ENCODE results near the gene PNPLA7.
"Not testable (repeated sequence)": the region's sequence is repeated elsewhere in the genome, so short reads cannot be mapped to it uniquely, and the experiment has no call there.

PNPLA7 gene

DNA sequence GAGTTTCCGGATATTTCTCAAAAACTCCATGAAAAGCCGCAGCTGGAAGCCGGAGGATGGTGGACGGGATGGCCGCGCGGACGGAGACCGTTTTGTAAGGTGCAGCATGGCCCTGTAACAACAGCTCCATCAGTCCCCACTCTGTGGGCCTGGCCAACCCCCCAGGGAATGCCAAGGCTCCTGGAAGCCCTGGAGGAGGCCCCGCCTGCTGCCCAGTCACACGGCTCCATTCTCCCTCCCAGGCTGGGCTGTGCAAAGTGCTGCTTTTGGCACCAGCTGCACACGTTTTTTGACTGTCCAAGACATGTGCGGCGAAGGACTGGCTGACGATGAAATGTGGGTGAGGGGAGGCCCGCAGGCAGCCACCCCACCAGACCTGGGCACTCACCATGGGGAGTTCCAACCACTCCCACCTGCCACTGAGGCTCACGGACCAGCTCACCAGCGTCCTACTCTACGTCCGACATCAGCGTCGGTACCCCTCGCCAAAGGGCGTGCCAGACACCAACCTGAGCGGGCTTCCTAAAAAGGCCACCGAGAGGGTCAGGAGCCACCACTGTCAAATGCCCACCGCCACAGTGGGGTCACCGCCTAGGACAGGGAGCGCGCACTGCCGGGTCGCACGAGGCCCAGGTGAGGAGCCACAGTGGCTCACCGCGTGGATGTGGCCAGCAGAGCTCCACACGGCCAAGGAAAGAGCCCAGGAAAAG, 27.3 kb downstream of the PNPLA7 start:
- no peak for DNase-seq
- CTCF ChIA-PET: no interaction called here
- no peak overlapping the region for H3K4me3 ChIP-seq (ENCODE audit: control insufficient read depth in 1 of 7, extremely low read depth in 1 of 7, insufficient read depth in 4 of 7, low read depth in 2 of 7, low read length in 6 of 7)
- peaks cover 0 to 4% (median 0%) of the 10 kb centered on the region in 4 experiments for H3K36me3 ChIP-seq (ENCODE audit: control insufficient read depth in 4 of 4, insufficient read depth in 4 of 4, low read length in 3 of 4)
- H3K9me3 ChIP-seq (ENCODE audit: control extremely low read depth in 1 of 5, control insufficient read depth in 4 of 5, insufficient read depth in 2 of 5, low read depth in 1 of 5, low read length in 4 of 5): no peaks in the 10 kb centered on the region
- POLR2A ChIA-PET: no interaction called here
- H3K27ac ChIP-seq (ENCODE audit: insufficient read depth in 1 of 2, low read depth in 1 of 2, low read length in 2 of 2, poor library complexity in 1 of 2, severe bottlenecking in 2 of 2): no peak overlapping the region
- no peaks in the 10 kb centered on the region for H3K27me3 ChIP-seq (replicated peaks in 2 of 5; ENCODE audit: control insufficient read depth in 4 of 5, insufficient read depth in 5 of 5, low read length in 4 of 5)
- peaks cover 0 to 2% (median 0%) of the 10 kb centered on the region in 4 experiments for H3K4me1 ChIP-seq (ENCODE audit: control extremely low read depth in 1 of 4, control insufficient read depth in 4 of 4, insufficient read depth in 4 of 4, low read length in 3 of 4)
- 96% methylated on average over 31 of the region's 36 CpGs for WGBS (ENCODE audit: insufficient coverage)

DNA sequence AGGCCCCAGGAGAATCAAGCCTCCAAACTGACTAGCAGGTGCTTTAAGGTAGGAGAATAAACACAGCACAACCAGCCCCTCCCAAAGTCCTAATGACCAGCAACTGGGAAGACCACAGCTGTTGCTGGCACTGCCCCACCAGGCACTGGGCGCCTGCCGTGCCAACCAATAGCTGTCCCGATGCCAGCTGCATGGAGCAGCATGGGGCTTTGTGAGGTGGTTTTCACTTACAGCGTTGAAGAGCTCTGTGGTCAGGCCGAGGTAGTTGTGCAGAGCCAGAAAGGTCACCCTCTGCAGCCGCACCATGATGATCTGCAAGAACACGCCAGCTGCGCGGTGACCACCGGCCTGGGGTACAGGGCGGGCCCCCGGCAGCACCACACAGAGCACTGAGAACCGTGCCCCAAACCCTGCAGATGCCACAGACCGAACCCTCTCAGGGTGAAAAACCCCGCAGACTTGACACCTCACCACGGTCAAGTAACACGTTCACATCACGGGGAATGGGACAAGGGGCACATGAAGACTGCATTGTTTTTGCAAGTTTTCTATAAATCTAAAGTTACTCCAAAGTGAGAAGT, 28.7 kb downstream of the PNPLA7 start:
- H3K27ac ChIP-seq (ENCODE audit: insufficient read depth in 1 of 2, low read depth in 1 of 2, low read length in 2 of 2, poor library complexity in 1 of 2, severe bottlenecking in 2 of 2): no peak overlapping the region
- no peak overlapping the region for H3K4me3 ChIP-seq (ENCODE audit: control insufficient read depth in 1 of 7, extremely low read depth in 1 of 7, insufficient read depth in 4 of 7, low read depth in 2 of 7, low read length in 6 of 7)
- ChIA-PET CTCF (interaction anchor here (1.3 kb wide), 1 partner anchor 12 kb away, joined by 4 read pairs; no protein-coding TSS in a partner anchor), POLR2A (no interaction called here)
- no peaks in the 10 kb centered on the region for H3K9me3 ChIP-seq (ENCODE audit: control extremely low read depth in 1 of 5, control insufficient read depth in 4 of 5, insufficient read depth in 2 of 5, low read depth in 1 of 5, low read length in 4 of 5)
- H3K36me3 ChIP-seq (ENCODE audit: control insufficient read depth in 4 of 4, insufficient read depth in 4 of 4, low read length in 3 of 4): peaks cover 0 to 4% (median 0%) of the 10 kb centered on the region in 4 experiments
- WGBS (ENCODE audit: insufficient coverage): over 99% methylated on average over 18 of the region's 18 CpGs
- H3K4me1 ChIP-seq (ENCODE audit: control extremely low read depth in 1 of 4, control insufficient read depth in 4 of 4, insufficient read depth in 4 of 4, low read length in 3 of 4): no peaks in the 10 kb centered on the region
- H3K27me3 ChIP-seq (replicated peaks in 2 of 5; ENCODE audit: control insufficient read depth in 4 of 5, insufficient read depth in 5 of 5, low read length in 4 of 5): no peaks in the 10 kb centered on the region
- DNase-seq: no peak

GRCh38 chr9:137520614-137521404, 29.4 kb downstream of the PNPLA7 start:
- no peak for DNase-seq
- Histone ChIP-seq H3K36me3 (ENCODE audit: control insufficient read depth in 4 of 4, insufficient read depth in 4 of 4, low read length in 3 of 4) (peaks cover 0 to 4% (median 0%) of the 10 kb centered on the region in 4 experiments), H3K4me3 (ENCODE audit: control insufficient read depth in 1 of 7, extremely low read depth in 1 of 7, insufficient read depth in 4 of 7, low read depth in 2 of 7, low read length in 6 of 7) (no peak overlapping the region), H3K9me3 (ENCODE audit: control extremely low read depth in 1 of 5, control insufficient read depth in 4 of 5, insufficient read depth in 2 of 5, low read depth in 1 of 5, low read length in 4 of 5) (no peaks in the 10 kb centered on the region), H3K27ac (ENCODE audit: insufficient read depth in 1 of 2, low read depth in 1 of 2, low read length in 2 of 2, poor library complexity in 1 of 2, severe bottlenecking in 2 of 2) (no peak overlapping the region), H3K27me3 (replicated peaks in 2 of 5; ENCODE audit: control insufficient read depth in 4 of 5, insufficient read depth in 5 of 5, low read length in 4 of 5) (no peaks in the 10 kb centered on the region), H3K4me1 (ENCODE audit: control extremely low read depth in 1 of 4, control insufficient read depth in 4 of 4, insufficient read depth in 4 of 4, low read length in 3 of 4) (no peaks in the 10 kb centered on the region)
- CTCF ChIA-PET: interaction anchor here (1.3 kb wide), 1 partner anchor 12 kb away, joined by 4 read pairs; no protein-coding TSS in a partner anchor
- 97% methylated on average over 23 of the region's 30 CpGs for WGBS (ENCODE audit: insufficient coverage)
- POLR2A ChIA-PET: interaction anchor here (0.7 kb wide), 1 partner anchor 103 kb away, joined by 4 read pairs; no protein-coding TSS in a partner anchor

DNA sequence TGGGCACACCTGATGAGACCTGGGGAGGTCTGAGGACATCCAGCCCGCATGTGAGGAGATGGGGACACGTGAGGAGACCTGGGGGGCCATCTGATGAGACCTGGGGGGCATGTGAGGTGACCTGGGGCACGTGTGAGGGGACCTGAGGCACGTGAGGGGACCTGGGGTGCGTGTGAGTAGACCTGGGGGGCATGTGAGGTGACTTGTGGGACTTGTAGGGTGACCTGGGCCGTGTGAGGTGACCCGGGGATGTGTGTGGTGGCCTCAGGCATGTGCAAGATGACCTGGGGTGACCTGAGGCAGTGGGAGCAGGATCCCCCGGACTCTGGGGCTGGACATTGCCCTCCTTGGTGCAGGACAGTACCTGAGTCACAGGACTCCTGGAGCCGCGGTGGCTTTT, 30.6 kb downstream of the PNPLA7 start:
- 94% methylated on average over 7 of the region's 10 CpGs for WGBS (ENCODE audit: insufficient coverage)
- Histone ChIP-seq H3K4me1 (ENCODE audit: control extremely low read depth in 1 of 4, control insufficient read depth in 4 of 4, insufficient read depth in 4 of 4, low read length in 3 of 4) (no peaks in the 10 kb centered on the region), H3K36me3 (ENCODE audit: control insufficient read depth in 4 of 4, insufficient read depth in 4 of 4, low read length in 3 of 4) (peaks cover 0 to 4% (median 0%) of the 10 kb centered on the region in 4 experiments), H3K9me3 (ENCODE audit: control extremely low read depth in 1 of 5, control insufficient read depth in 4 of 5, insufficient read depth in 2 of 5, low read depth in 1 of 5, low read length in 4 of 5) (no peaks in the 10 kb centered on the region), H3K27me3 (replicated peaks in 2 of 5; ENCODE audit: control insufficient read depth in 4 of 5, insufficient read depth in 5 of 5, low read length in 4 of 5) (no peaks in the 10 kb centered on the region), H3K27ac (ENCODE audit: insufficient read depth in 1 of 2, low read depth in 1 of 2, low read length in 2 of 2, poor library complexity in 1 of 2, severe bottlenecking in 2 of 2) (no peak overlapping the region), H3K4me3 (ENCODE audit: control insufficient read depth in 1 of 7, extremely low read depth in 1 of 7, insufficient read depth in 4 of 7, low read depth in 2 of 7, low read length in 6 of 7) (no peak overlapping the region)
- POLR2A ChIA-PET: no interaction called here
- DNase-seq: no peak
- CTCF ChIA-PET: no interaction called here

- DNase-seq: peak in 1 of 3 donors; percentile 23
- H3K36me3 ChIP-seq (ENCODE audit: control insufficient read depth in 4 of 4, insufficient read depth in 4 of 4, low read length in 3 of 4); CTCF ChIA-PET; H3K4me3 ChIP-seq (ENCODE audit: control insufficient read depth in 1 of 7, extremely low read depth in 1 of 7, insufficient read depth in 4 of 7, low read depth in 2 of 7, low read length in 6 of 7); H3K27ac ChIP-seq (ENCODE audit: insufficient read depth in 1 of 2, low read depth in 1 of 2, low read length in 2 of 2, poor library complexity in 1 of 2, severe bottlenecking in 2 of 2); H3K4me1 ChIP-seq (ENCODE audit: control extremely low read depth in 1 of 4, control insufficient read depth in 4 of 4, insufficient read depth in 4 of 4, low read length in 3 of 4); POLR2A ChIA-PET; H3K9me3 ChIP-seq (ENCODE audit: control extremely low read depth in 1 of 5, control insufficient read depth in 4 of 5, insufficient read depth in 2 of 5, low read depth in 1 of 5, low read length in 4 of 5); H3K27me3 ChIP-seq (replicated peaks in 2 of 5; ENCODE audit: control insufficient read depth in 4 of 5, insufficient read depth in 5 of 5, low read length in 4 of 5): not testable (repeated sequence)
- WGBS (ENCODE audit: insufficient coverage): 98% methylated on average over 13 of the region's 13 CpGs
Observed at GRCh38 chr9:137518661-137519459, 31.3 kb downstream of the PNPLA7 start.

DNA sequence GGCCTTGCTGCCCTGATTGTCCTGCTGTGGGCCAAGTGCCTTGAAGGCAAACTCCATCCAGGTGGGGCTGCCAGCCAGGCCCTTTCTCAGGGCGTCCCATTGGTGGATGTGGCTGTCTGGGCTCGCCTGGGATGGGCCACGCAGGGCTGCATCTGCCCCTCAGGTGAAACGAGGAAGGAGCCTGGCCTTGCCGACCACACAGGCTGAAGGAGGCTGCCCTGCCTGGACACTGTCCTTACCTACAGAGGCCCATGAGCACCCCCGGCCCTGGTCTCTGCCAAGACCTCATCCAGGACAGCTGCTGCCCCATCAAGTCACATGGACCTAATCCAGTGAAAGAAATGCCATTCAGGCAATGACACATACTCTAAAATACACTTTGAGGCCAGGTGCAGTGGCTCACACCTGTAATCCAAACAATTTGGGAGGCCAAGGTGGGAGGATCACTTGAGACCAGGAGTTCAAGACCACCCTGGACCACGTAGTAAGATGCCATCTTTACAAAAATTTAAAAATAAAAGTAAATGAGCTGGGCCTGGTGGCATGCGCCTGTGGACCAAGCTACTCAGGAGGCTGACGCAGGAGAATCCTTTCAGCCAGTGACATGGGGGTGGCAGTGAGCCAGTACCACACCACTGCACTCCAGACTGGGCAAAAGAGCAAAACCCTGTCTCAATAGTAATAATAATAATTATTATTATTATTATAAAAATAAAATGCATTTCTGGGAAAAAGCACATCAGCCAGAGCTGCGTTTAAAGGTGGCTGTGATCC, 33.9 kb downstream of the PNPLA7 start:
- no peak overlapping the region for H3K4me3 ChIP-seq (ENCODE audit: control insufficient read depth in 1 of 7, extremely low read depth in 1 of 7, insufficient read depth in 4 of 7, low read depth in 2 of 7, low read length in 6 of 7)
- no peaks in the 10 kb centered on the region for H3K4me1 ChIP-seq (ENCODE audit: control extremely low read depth in 1 of 4, control insufficient read depth in 4 of 4, insufficient read depth in 4 of 4, low read length in 3 of 4)
- H3K27me3 ChIP-seq (replicated peaks in 2 of 5; ENCODE audit: control insufficient read depth in 4 of 5, insufficient read depth in 5 of 5, low read length in 4 of 5): no peaks in the 10 kb centered on the region
- H3K27ac ChIP-seq (ENCODE audit: insufficient read depth in 1 of 2, low read depth in 1 of 2, low read length in 2 of 2, poor library complexity in 1 of 2, severe bottlenecking in 2 of 2): no peak overlapping the region
- 95% methylated on average over 9 of the region's 10 CpGs for WGBS (ENCODE audit: insufficient coverage)
- CTCF ChIA-PET: no interaction called here
- POLR2A ChIA-PET: no interaction called here
- H3K9me3 ChIP-seq (ENCODE audit: control extremely low read depth in 1 of 5, control insufficient read depth in 4 of 5, insufficient read depth in 2 of 5, low read depth in 1 of 5, low read length in 4 of 5): no peaks in the 10 kb centered on the region
- H3K36me3 ChIP-seq (ENCODE audit: control insufficient read depth in 4 of 4, insufficient read depth in 4 of 4, low read length in 3 of 4): peaks cover 0 to 4% (median 0%) of the 10 kb centered on the region in 4 experiments
- DNase-seq: no peak

Measured in common myeloid progenitor, CD34-positive (primary cell).